ENCODE measurements around the gene RHEB. TPM values are rescaled to one million over a fixed set of nuclear protein-coding genes. Genes with fewer than 3 reads are reported as not detected.

Gene RHEB
- total RNA-seq, 1 experiment from 2014 or later: 156 TPM

DNA sequence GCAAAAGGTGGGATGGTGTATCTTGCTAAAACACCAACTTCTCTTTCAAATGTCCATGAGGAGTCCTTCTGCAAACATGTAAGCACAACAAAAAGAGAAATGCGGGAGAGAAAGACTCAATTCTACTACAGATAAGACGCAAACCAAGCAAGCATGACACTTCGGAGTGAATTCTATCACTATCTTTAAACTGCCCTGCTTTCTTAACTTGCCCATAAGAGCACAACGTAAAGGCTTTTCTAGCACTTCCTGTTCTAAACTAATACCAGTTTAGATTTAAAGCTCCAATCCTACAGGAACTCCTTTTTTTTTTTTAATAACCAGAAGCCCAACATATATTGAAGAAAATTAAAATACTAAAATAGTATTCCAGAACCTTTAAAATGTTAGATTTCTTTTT is 8.4 kb downstream of the RHEB start:
- H3K9me3 Mint-ChIP-seq (ENCODE audit: unreplicated experiment): no peaks in the 10 kb centered on the region
- Histone ChIP-seq H3K4me1 (peaks cover 5% of the 10 kb centered on the region; the same call in 1 of the 2 replicates), H3K36me3 (ENCODE audit: control insufficient read depth, insufficient read depth, low read length) (no peaks in the 10 kb centered on the region), H3K4me3 (ENCODE audit: low read depth, low read length) (no peak overlapping the region), H3K9me3 (no peaks in the 10 kb centered on the region), H3K27me3 (replicated peaks; ENCODE audit: control insufficient read depth, insufficient read depth, low read length) (no peaks in the 10 kb centered on the region)
- TF ChIP-seq, protein P1, sequence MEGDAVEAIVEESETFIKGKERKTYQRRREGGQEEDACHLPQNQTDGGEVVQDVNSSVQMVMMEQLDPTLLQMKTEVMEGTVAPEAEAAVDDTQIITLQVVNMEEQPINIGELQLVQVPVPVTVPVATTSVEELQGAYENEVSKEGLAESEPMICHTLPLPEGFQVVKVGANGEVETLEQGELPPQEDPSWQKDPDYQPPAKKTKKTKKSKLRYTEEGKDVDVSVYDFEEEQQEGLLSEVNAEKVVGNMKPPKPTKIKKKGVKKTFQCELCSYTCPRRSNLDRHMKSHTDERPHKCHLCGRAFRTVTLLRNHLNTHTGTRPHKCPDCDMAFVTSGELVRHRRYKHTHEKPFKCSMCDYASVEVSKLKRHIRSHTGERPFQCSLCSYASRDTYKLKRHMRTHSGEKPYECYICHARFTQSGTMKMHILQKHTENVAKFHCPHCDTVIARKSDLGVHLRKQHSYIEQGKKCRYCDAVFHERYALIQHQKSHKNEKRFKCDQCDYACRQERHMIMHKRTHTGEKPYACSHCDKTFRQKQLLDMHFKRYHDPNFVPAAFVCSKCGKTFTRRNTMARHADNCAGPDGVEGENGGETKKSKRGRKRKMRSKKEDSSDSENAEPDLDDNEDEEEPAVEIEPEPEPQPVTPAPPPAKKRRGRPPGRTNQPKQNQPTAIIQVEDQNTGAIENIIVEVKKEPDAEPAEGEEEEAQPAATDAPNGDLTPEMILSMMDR (IDR thresholded peaks at IDR 0.05; ENCODE audit: insufficient read depth in 1 of 2, low read depth in 1 of 2, low read length in 1 of 2, severe bottlenecking in 1 of 2, unreplicated experiment in 1 of 2): no peak
- CTCF ChIA-PET: no interaction called here
- H3K36me3 Mint-ChIP-seq (ENCODE audit: insufficient read depth, unreplicated experiment): peaks cover 25% of the 10 kb centered on the region
- no peak overlapping the region for H3K27ac Mint-ChIP-seq (ENCODE audit: unreplicated experiment)
- DNase-seq: no peak
- POLR2A ChIA-PET: interaction anchor here (1.5 kb wide), 1 partner anchor 9 kb away, joined by 3 read pairs; no protein-coding TSS in a partner anchor
- intact Hi-C loops (cut with micrococcal nuclease; ENCODE audit: unreplicated experiment): no loop called here
- H3K4me1 Mint-ChIP-seq (ENCODE audit: low read depth, unreplicated experiment): peaks cover 21% of the 10 kb centered on the region
- BruUV-seq (replicated peaks): no TSS peak
- H3K4me3 Mint-ChIP-seq (ENCODE audit: unreplicated experiment): no peak overlapping the region
- H3K27me3 Mint-ChIP-seq (ENCODE audit: insufficient read depth, unreplicated experiment): no peaks in the 10 kb centered on the region

DNA sequence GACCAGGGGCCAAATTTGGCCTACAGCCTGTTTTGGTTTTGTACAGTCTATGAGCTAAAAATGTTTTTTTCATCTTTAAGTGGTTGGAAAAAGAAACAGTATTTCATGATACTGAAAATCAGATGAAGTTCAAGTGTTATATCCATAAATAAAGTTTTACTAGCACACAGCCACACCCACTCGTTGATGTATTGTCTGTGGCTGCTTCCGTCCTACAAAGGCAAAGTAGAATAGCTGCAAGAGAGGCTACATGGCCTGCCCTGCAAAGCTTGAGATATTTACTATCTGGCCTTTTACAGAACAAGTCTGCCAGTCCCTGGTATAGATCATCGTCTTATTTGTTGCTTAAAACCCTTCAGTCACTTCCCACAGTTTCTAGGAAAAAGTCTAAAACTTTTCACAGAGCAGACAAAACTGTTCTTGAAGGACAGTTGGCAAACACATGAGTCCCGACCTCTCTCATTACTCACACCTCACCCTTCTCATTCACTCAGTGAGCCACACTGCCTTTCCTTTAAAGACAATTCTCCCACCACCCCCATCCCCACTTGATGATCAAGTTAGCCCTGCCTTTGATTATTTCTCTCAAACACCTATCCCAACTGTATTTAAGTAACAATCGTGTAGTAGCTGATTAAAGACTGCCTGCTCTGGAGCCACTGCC is 9.9 kb downstream of the RHEB start:
- POLR2A ChIA-PET: interaction anchor here (0.7 kb wide), 1 partner anchor 12 kb away, joined by 3 read pairs; no protein-coding TSS in a partner anchor
- TF ChIP-seq, protein P1 (IDR thresholded peaks at IDR 0.05; ENCODE audit: insufficient read depth in 1 of 2, low read depth in 1 of 2, low read length in 1 of 2, severe bottlenecking in 1 of 2, unreplicated experiment in 1 of 2): no peak
- Mint-ChIP-seq H3K27ac (ENCODE audit: unreplicated experiment) (no peak overlapping the region), H3K27me3 (ENCODE audit: insufficient read depth, unreplicated experiment) (no peaks in the 10 kb centered on the region), H3K9me3 (ENCODE audit: unreplicated experiment) (no peaks in the 10 kb centered on the region), H3K36me3 (ENCODE audit: insufficient read depth, unreplicated experiment) (peaks cover 15% of the 10 kb centered on the region), H3K4me1 (ENCODE audit: low read depth, unreplicated experiment) (peaks cover 12% of the 10 kb centered on the region), H3K4me3 (ENCODE audit: unreplicated experiment) (no peak overlapping the region)
- no peak overlapping the region for H3K4me3 ChIP-seq (ENCODE audit: low read depth, low read length)
- intact Hi-C loops (cut with micrococcal nuclease; ENCODE audit: unreplicated experiment): no loop called here
- no peaks in the 10 kb centered on the region for H3K27me3 ChIP-seq (replicated peaks; ENCODE audit: control insufficient read depth, insufficient read depth, low read length)
- CTCF ChIA-PET: no interaction called here
- peaks cover 5% of the 10 kb centered on the region; the same call in 1 of the 2 replicates for H3K4me1 ChIP-seq
- no peaks in the 10 kb centered on the region for H3K9me3 ChIP-seq
- H3K36me3 ChIP-seq (ENCODE audit: control insufficient read depth, insufficient read depth, low read length): no peaks in the 10 kb centered on the region
- DNase-seq: no peak
- BruUV-seq (replicated peaks): no TSS peak

DNA sequence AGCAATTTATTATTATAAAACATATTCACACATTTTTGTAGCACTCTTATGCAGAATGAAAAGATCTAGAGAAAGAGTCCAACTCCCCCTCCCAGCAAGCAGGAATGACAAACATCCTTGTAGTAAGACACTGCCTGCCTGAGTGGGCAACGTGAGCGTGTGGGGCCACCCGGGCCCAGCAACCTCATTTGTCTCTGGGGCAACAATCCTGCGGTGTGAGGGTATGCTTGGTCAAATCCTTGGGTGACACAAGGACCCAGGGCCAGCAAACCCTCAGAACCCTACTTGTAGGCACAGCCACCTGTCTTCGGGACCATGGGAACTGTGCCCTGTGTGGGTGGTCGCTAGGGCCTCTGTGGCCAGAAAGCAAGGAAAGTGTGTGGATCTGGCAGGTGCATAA is 10.7 kb downstream of the RHEB start:
- Mint-ChIP-seq H3K4me1 (ENCODE audit: low read depth, unreplicated experiment) (peaks cover 12% of the 10 kb centered on the region), H3K4me3 (ENCODE audit: unreplicated experiment) (no peak overlapping the region), H3K9me3 (ENCODE audit: unreplicated experiment) (no peaks in the 10 kb centered on the region), H3K36me3 (ENCODE audit: insufficient read depth, unreplicated experiment) (peaks cover 10% of the 10 kb centered on the region), H3K27ac (ENCODE audit: unreplicated experiment) (no peak overlapping the region), H3K27me3 (ENCODE audit: insufficient read depth, unreplicated experiment) (no peaks in the 10 kb centered on the region)
- TF ChIP-seq, protein P1 (IDR thresholded peaks at IDR 0.05; ENCODE audit: insufficient read depth in 1 of 2, low read depth in 1 of 2, low read length in 1 of 2, severe bottlenecking in 1 of 2, unreplicated experiment in 1 of 2): no peak
- BruUV-seq (replicated peaks): no TSS peak
- ChIA-PET POLR2A (no interaction called here), CTCF (no interaction called here)
- H3K4me1 ChIP-seq: peaks cover 5% of the 10 kb centered on the region; the same call in 1 of the 2 replicates
- H3K27me3 ChIP-seq (replicated peaks; ENCODE audit: control insufficient read depth, insufficient read depth, low read length): no peaks in the 10 kb centered on the region
- no peak for DNase-seq
- H3K9me3 ChIP-seq: no peaks in the 10 kb centered on the region
- intact Hi-C loops (cut with micrococcal nuclease; ENCODE audit: unreplicated experiment): no loop called here
- H3K36me3 ChIP-seq (ENCODE audit: control insufficient read depth, insufficient read depth, low read length): no peaks in the 10 kb centered on the region
- no peak overlapping the region for H3K4me3 ChIP-seq (ENCODE audit: low read depth, low read length)

All from Caco-2 (cell line).